Right hindlimb (tissue), 1 donor: ENCODE data around the gene VPS45.
"Not testable (repeated sequence)": the region's sequence is repeated elsewhere in the genome, so short reads cannot be mapped to it uniquely, and the experiment has no call there.

ENCODE experiments used
- DNase-seq: peaks from one replicate; pipeline ENCODE4 v3.0.0-alpha.2; 2018

The VPS45 gene

GRCh38 chr1:150067184-150068108 is at the start of gene VPS45:
VPS45 (plus strand) TSS chr1:150067776; CDS start chr1:150067858, 82 bp downstream.
- peak; percentile 98 for DNase-seq

- no peak for DNase-seq
These were observed 49.4 kb upstream of the VPS45 start for GRCh38 chr1:150018165-150018564.

- no peak for DNase-seq
These were observed 46.9 kb upstream of the VPS45 start for GRCh38 chr1:150020711-150021110.

- DNase-seq = no peak
These were observed 46.3 kb upstream of the VPS45 start for GRCh38 chr1:150021191-150021694.

- no peak for DNase-seq
These were observed 45.2 kb upstream of the VPS45 start for GRCh38 chr1:150022357-150022756.

GRCh38 chr1:150024156-150024555 is 43.4 kb upstream of the VPS45 start:
- no peak for DNase-seq

- DNase-seq = no peak
These were observed 39.3 kb upstream of the VPS45 start for GRCh38 chr1:150028322-150028721.

GRCh38 chr1:150034336-150034735 is 33.2 kb upstream of the VPS45 start:
- DNase-seq = no peak

GRCh38 chr1:150049926-150050325 is 17.6 kb upstream of the VPS45 start:
- no peak for DNase-seq

GRCh38 chr1:150051089-150051373 is 16.5 kb upstream of the VPS45 start:
- DNase-seq = no peak

- DNase-seq = not testable (repeated sequence)
These were observed 15.6 kb upstream of the VPS45 start for GRCh38 chr1:150051905-150052412.

GRCh38 chr1:150053926-150054325 is 13.7 kb upstream of the VPS45 start:
- no peak for DNase-seq

- DNase-seq = not testable (repeated sequence)
These were observed 12.1 kb upstream of the VPS45 start for GRCh38 chr1:150055507-150055906.

GRCh38 chr1:150056407-150056806 is 11.2 kb upstream of the VPS45 start:
- no peak for DNase-seq

- no peak for DNase-seq
These were observed 7.3 kb upstream of the VPS45 start for GRCh38 chr1:150060260-150060659.

- no peak for DNase-seq
These were observed 5.9 kb upstream of the VPS45 start for GRCh38 chr1:150061632-150062101.

- DNase-seq = no peak
These were observed 5.5 kb upstream of the VPS45 start for GRCh38 chr1:150062113-150062512.

GRCh38 chr1:150065184-150065871 is 2.2 kb upstream of the VPS45 start:
- no peak for DNase-seq

GRCh38 chr1:150066328-150066727 is 1.2 kb upstream of the VPS45 start:
- DNase-seq = no peak

GRCh38 chr1:150066838-150067183 is 765 bp upstream of the VPS45 start:
- no peak for DNase-seq

- DNase-seq = no peak
These were observed 496 bp downstream of the VPS45 start for GRCh38 chr1:150068109-150068435.

GRCh38 chr1:150069923-150070322 is 2.3 kb downstream of the VPS45 start:
- DNase-seq = no peak

GRCh38 chr1:150072959-150073358 is 5.4 kb downstream of the VPS45 start:
- DNase-seq = no peak

GRCh38 chr1:150073516-150073915 is 5.9 kb downstream of the VPS45 start:
- no peak for DNase-seq
